ENCODE data around the gene HTR1E.

Gene HTR1E

DNA sequence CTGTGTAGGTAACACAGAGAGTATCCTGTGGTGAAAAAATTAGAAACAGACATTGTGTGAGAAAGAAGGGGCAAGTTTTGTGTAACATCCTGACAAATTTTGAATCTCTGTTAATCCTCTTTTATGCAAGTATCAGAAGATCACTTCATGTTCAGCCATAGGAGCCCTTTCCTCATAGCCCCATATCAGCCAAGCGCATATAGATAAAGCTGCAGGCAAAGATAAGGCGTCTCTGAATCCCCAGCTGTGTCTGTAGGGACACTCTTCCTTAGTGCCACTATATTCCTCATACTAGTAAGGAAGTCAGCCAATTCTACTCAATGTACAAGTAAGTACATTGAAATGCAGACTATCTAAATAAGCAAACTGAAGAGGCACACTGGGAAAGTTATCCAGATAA, 22.3 kb downstream of the HTR1E start:
- TF ChIP-seq EGR1 (IDR thresholded peaks at IDR 0.05) = no peak
- TF ChIP-seq NFIC (IDR thresholded peaks at IDR 0.05) = no peak
- TF ChIP-seq RAD21 (IDR thresholded peaks at IDR 0.05; ENCODE audit: low read depth) = no peak
- TF ChIP-seq CREB1 (IDR thresholded peaks at IDR 0.05; ENCODE audit: low read depth) = no peak
- no peak for TF ChIP-seq CEBPB (IDR thresholded peaks at IDR 0.05)
- TF ChIP-seq, protein P1, sequence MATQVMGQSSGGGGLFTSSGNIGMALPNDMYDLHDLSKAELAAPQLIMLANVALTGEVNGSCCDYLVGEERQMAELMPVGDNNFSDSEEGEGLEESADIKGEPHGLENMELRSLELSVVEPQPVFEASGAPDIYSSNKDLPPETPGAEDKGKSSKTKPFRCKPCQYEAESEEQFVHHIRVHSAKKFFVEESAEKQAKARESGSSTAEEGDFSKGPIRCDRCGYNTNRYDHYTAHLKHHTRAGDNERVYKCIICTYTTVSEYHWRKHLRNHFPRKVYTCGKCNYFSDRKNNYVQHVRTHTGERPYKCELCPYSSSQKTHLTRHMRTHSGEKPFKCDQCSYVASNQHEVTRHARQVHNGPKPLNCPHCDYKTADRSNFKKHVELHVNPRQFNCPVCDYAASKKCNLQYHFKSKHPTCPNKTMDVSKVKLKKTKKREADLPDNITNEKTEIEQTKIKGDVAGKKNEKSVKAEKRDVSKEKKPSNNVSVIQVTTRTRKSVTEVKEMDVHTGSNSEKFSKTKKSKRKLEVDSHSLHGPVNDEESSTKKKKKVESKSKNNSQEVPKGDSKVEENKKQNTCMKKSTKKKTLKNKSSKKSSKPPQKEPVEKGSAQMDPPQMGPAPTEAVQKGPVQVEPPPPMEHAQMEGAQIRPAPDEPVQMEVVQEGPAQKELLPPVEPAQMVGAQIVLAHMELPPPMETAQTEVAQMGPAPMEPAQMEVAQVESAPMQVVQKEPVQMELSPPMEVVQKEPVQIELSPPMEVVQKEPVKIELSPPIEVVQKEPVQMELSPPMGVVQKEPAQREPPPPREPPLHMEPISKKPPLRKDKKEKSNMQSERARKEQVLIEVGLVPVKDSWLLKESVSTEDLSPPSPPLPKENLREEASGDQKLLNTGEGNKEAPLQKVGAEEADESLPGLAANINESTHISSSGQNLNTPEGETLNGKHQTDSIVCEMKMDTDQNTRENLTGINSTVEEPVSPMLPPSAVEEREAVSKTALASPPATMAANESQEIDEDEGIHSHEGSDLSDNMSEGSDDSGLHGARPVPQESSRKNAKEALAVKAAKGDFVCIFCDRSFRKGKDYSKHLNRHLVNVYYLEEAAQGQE (IDR thresholded peaks at IDR 0.05; ENCODE audit: low read depth) = no peak
- TF ChIP-seq, protein P2, sequence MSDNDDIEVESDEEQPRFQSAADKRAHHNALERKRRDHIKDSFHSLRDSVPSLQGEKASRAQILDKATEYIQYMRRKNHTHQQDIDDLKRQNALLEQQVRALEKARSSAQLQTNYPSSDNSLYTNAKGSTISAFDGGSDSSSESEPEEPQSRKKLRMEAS (IDR thresholded peaks at IDR 0.05) = no peak
- TF ChIP-seq TEAD4 (IDR thresholded peaks at IDR 0.05) = no peak
- no peak for TF ChIP-seq EP300 (IDR thresholded peaks at IDR 0.05; ENCODE audit: borderline replicate concordance)
- no peak for TF ChIP-seq FOXM1 (IDR thresholded peaks at IDR 0.05; ENCODE audit: borderline replicate concordance, low read depth)
- TF ChIP-seq, protein P3, sequence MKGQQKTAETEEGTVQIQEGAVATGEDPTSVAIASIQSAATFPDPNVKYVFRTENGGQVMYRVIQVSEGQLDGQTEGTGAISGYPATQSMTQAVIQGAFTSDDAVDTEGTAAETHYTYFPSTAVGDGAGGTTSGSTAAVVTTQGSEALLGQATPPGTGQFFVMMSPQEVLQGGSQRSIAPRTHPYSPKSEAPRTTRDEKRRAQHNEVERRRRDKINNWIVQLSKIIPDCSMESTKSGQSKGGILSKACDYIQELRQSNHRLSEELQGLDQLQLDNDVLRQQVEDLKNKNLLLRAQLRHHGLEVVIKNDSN (IDR thresholded peaks at IDR 0.05) = no peak
- no peak for TF ChIP-seq YY1 (IDR thresholded peaks at IDR 0.05; ENCODE audit: low read depth)
- TF ChIP-seq ZBTB7A (IDR thresholded peaks at IDR 0.05; ENCODE audit: low read depth) = no peak
- TF ChIP-seq TAF1 (IDR thresholded peaks at IDR 0.05; ENCODE audit: low read depth) = no peak
- TF ChIP-seq TCF12 (IDR thresholded peaks at IDR 0.05; ENCODE audit: low read depth) = no peak

DNA sequence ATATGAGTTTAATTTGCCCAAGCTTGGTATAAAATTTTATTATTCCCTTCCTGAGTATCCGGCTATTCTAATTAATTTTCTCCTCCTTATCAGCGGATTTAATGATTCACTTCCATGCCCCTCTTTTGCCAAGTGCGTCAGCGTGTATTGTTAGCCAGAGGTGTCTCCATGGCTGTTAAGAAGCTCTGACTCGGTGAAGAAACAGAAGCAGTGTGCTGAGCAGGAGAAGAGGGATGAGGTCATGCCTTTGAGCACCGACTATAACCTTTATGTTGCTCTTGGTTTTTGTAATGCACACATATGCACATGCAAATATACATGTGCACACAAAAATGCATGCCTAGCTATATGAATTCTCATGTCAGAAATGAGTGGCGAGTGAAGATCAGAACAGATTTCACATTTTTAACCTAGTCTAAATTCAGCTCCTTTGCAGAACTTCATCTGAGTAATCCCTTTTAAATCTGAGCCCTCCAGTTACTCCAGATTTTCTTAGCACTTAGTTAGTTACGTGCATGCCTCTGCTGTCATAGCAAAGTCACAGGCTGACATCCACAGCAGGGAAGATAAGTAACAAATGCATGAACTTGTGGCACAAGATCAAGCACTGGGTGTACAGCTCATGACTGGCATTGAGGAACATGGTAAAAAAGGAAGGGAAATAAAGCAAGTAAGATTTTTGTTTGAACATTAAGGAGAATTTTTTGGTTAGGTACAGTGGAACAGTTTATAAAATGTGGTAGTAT, 24.3 kb downstream of the HTR1E start:
- TF ChIP-seq, protein P2 (IDR thresholded peaks at IDR 0.05) = no peak
- no peak for TF ChIP-seq CREB1 (IDR thresholded peaks at IDR 0.05; ENCODE audit: low read depth)
- TF ChIP-seq TEAD4 (IDR thresholded peaks at IDR 0.05) = no peak
- TF ChIP-seq TAF1 (IDR thresholded peaks at IDR 0.05; ENCODE audit: low read depth) = no peak
- no peak for TF ChIP-seq FOXM1 (IDR thresholded peaks at IDR 0.05; ENCODE audit: borderline replicate concordance, low read depth)
- TF ChIP-seq RAD21 (IDR thresholded peaks at IDR 0.05; ENCODE audit: low read depth) = no peak
- no peak for TF ChIP-seq CEBPB (IDR thresholded peaks at IDR 0.05)
- TF ChIP-seq, protein P3 (IDR thresholded peaks at IDR 0.05) = no peak
- TF ChIP-seq NFIC (IDR thresholded peaks at IDR 0.05) = no peak
- TF ChIP-seq YY1 (IDR thresholded peaks at IDR 0.05; ENCODE audit: low read depth) = no peak
- TF ChIP-seq TCF12 (IDR thresholded peaks at IDR 0.05; ENCODE audit: low read depth) = no peak
- no peak for TF ChIP-seq ZBTB7A (IDR thresholded peaks at IDR 0.05; ENCODE audit: low read depth)
- TF ChIP-seq EGR1 (IDR thresholded peaks at IDR 0.05) = no peak
- TF ChIP-seq, protein P1 (IDR thresholded peaks at IDR 0.05; ENCODE audit: low read depth) = no peak
- no peak for TF ChIP-seq EP300 (IDR thresholded peaks at IDR 0.05; ENCODE audit: borderline replicate concordance)

DNA sequence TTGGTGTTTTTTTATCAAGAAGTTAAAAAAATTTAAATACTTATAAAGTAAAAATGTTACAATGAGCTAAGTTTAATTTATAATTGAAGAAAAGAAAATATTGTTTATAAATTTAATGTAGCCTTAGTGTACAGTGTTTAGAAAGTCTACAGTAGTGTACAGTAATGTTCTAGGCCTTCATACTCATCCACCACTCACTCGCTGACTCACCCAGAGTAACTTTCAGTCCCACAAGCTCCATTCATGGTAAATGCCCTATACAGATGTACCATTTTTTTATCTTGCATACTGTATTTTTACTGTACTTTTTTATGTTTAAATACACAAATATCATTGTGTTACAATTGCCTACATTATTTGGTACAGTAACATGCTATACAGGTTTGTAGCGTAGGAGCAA, 26.0 kb downstream of the HTR1E start:
- no peak for TF ChIP-seq TAF1 (IDR thresholded peaks at IDR 0.05; ENCODE audit: low read depth)
- no peak for TF ChIP-seq EGR1 (IDR thresholded peaks at IDR 0.05)
- TF ChIP-seq YY1 (IDR thresholded peaks at IDR 0.05; ENCODE audit: low read depth) = no peak
- TF ChIP-seq, protein P2 (IDR thresholded peaks at IDR 0.05) = no peak
- TF ChIP-seq, protein P1 (IDR thresholded peaks at IDR 0.05; ENCODE audit: low read depth) = no peak
- no peak for TF ChIP-seq NFIC (IDR thresholded peaks at IDR 0.05)
- no peak for TF ChIP-seq FOXM1 (IDR thresholded peaks at IDR 0.05; ENCODE audit: borderline replicate concordance, low read depth)
- no peak for TF ChIP-seq ZBTB7A (IDR thresholded peaks at IDR 0.05; ENCODE audit: low read depth)
- no peak for TF ChIP-seq CEBPB (IDR thresholded peaks at IDR 0.05)
- TF ChIP-seq, protein P3 (IDR thresholded peaks at IDR 0.05) = no peak
- no peak for TF ChIP-seq EP300 (IDR thresholded peaks at IDR 0.05; ENCODE audit: borderline replicate concordance)
- no peak for TF ChIP-seq RAD21 (IDR thresholded peaks at IDR 0.05; ENCODE audit: low read depth)
- no peak for TF ChIP-seq CREB1 (IDR thresholded peaks at IDR 0.05; ENCODE audit: low read depth)
- no peak for TF ChIP-seq TCF12 (IDR thresholded peaks at IDR 0.05; ENCODE audit: low read depth)
- no peak for TF ChIP-seq TEAD4 (IDR thresholded peaks at IDR 0.05)

All from Ishikawa (cell line).